ENCODE data around the gene PHAF1. TPM values are rescaled to one million over a fixed set of nuclear protein-coding genes. Genes with fewer than 3 reads are reported as not detected.

Gene PHAF1
- total RNA-seq, 1 experiment from 2014 or later = 24.3 TPM

DNA sequence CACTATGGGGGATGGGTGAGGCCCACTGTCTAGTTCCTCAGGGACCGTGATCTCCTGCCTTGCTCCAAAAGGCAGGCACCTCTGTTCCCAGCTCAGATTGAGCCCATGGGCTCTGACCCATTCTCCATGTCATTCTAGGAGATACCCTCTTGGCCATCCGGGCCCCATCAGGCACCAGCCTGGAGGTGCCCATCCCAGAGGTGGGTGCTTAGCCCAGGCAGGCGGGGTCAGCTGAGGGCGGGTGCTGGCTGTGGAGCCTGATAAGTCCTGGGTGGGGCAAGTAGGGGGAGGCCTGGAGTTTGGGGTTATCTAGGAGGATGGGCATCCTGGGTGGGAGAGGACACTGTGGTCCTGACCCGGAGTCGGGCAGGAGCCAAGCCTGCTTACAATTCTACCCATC, 84.5 kb downstream of the PHAF1 start:
- no peak for DNase-seq (ENCODE audit: low read depth)

DNA sequence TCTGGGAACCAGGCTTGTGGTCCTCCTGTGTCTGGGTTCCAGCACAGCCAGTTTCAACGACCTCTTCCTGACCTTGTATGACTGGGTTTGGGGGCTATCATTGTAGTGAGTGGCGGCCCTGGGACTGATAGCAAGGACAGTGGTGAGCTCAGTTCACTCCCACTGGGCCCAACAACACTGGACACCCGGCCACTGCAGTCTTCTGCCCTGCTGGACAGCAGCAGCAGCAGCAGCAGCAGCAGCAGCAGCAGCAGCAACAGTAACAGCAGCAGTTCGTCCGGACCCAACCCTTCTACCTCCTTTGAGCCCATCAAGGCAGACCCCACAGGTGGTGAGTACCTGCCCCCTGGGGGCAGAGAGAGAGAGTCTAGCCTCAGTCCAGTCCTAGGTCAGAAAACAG, 85.9 kb downstream of the PHAF1 start:
- no peak for DNase-seq (ENCODE audit: low read depth)

DNA sequence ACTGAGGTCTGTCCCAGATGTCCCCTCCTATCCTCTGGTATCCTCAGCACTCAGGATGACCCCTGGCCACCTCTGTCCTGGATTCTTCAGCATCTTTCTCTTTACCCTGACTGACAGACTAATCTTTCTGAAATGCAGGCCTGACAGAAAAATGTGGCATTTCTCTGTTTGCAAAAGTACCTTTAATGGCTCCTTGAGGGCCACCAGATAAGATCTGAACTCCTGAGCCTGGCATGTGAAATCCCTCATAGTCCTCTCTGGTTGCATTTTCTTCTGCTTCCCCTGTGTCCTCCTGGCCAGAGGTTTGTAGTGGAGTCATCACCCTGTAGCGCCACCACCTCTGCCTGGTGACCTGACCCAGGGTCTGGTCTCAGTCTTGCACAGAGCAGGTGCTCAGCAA, 87.1 kb downstream of the PHAF1 start:
- no peak for DNase-seq (ENCODE audit: low read depth)

DNA sequence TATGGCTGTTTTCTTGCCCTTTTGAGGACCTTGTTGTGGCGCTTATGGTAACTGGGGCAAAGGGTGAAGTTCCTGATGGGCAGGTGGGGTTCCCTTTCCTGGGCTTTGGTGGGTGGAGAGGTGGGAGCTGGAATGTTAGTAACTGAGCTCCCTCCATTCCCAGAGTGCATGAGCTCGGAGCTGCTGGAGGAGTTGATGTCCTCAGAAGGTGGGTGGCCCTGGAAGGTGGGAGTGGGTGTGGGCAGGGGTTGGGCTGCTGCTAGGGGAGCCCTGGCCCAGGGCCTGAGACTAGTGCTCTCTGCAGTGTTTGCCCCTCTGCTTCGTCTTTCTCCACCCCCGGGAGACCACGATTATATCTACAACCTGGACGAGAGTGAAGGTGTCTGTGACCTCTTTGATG, 88.0 kb downstream of the PHAF1 start:
- DNase-seq (ENCODE audit: low read depth) = no peak

Other genes starting within 250 kb of the PHAF1 start
- gene PDP2, start 229.4 kb upstream of the PHAF1 start, total RNA-seq (2014; rRNA removed) = 8.1 and 10.0 TPM in 2 replicates
- not detected in 2 replicates for gene CDH16, start 191.1 kb upstream of the PHAF1 start, total RNA-seq (2014; rRNA removed)
- 1.1 and 1.7 TPM in 2 replicates for gene RRAD, start 184.4 kb upstream of the PHAF1 start, total RNA-seq (2014; rRNA removed)
- gene CIAO2B, start 175.5 kb upstream of the PHAF1 start, total RNA-seq (2014; rRNA removed) = 147 and 148 TPM in 2 replicates
- 45.8 and 53.4 TPM in 2 replicates for gene CES2, start 174.4 kb upstream of the PHAF1 start, total RNA-seq (2014; rRNA removed)
- gene CES3, start 148.7 kb upstream of the PHAF1 start, total RNA-seq (2014; rRNA removed) = 0.75 and 0.96 TPM in 2 replicates
- gene CES4A, start 121.4 kb upstream of the PHAF1 start, total RNA-seq (2014; rRNA removed) = 0.06 and 0.77 TPM in 2 replicates
- 121 and 123 TPM in 2 replicates for gene CBFB, start 80.8 kb upstream of the PHAF1 start, total RNA-seq (2014; rRNA removed)
- gene B3GNT9, start 41.1 kb downstream of the PHAF1 start, total RNA-seq (2014; rRNA removed) = 75.5 and 85.0 TPM in 2 replicates
- 31.2 and 46.0 TPM in 2 replicates for gene TRADD, start 50.0 kb downstream of the PHAF1 start, total RNA-seq (2014; rRNA removed)
- 24.5 and 32.5 TPM in 2 replicates for gene FBXL8, start 50.0 kb downstream of the PHAF1 start, total RNA-seq (2014; rRNA removed)
- gene HSF4, start 54.8 kb downstream of the PHAF1 start, total RNA-seq (2014; rRNA removed) = 19.4 and 29.1 TPM in 2 replicates
- gene NOL3, start 60.6 kb downstream of the PHAF1 start, total RNA-seq (2014; rRNA removed) = 58.0 and 58.6 TPM in 2 replicates
- 21.5 and 25.8 TPM in 2 replicates for gene MATCAP1, start 74.0 kb downstream of the PHAF1 start, total RNA-seq (2014; rRNA removed)
- 5.1 and 10.3 TPM in 2 replicates for gene EXOC3L1, start 80.2 kb downstream of the PHAF1 start, total RNA-seq (2014; rRNA removed)
- gene E2F4, start 82.2 kb downstream of the PHAF1 start, total RNA-seq (2014; rRNA removed) = 126 and 153 TPM in 2 replicates
- 1.8 and 1.9 TPM in 2 replicates for gene ELMO3, start 89.2 kb downstream of the PHAF1 start, total RNA-seq (2014; rRNA removed)
- gene TMEM208, start 117.2 kb downstream of the PHAF1 start, total RNA-seq (2014; rRNA removed) = 32.0 and 43.3 TPM in 2 replicates
- gene FHOD1, start 137.5 kb downstream of the PHAF1 start, total RNA-seq (2014; rRNA removed) = 27.0 and 29.7 TPM in 2 replicates
- gene SLC9A5, start 139.0 kb downstream of the PHAF1 start, total RNA-seq (2014; rRNA removed) = 0.98 and 1.3 TPM in 2 replicates
- 0.32 and 0.57 TPM in 2 replicates for gene PLEKHG4, start 169.6 kb downstream of the PHAF1 start, total RNA-seq (2014; rRNA removed)
- gene KCTD19, start 216.8 kb downstream of the PHAF1 start, total RNA-seq (2014; rRNA removed) = not detected in 2 replicates
- gene LRRC36, start 216.9 kb downstream of the PHAF1 start, total RNA-seq (2014; rRNA removed) = not detected in 2 replicates

All from LHCN-M2 (cell line).